Neural cell (in vitro differentiated cells): ENCODE results near the gene XRCC6. TPM values are rescaled to one million over a fixed set of nuclear protein-coding genes. Genes with fewer than 3 reads are reported as not detected.
"Not testable (repeated sequence)": the region's sequence is repeated elsewhere in the genome, so short reads cannot be mapped to it uniquely, and the experiment has no call there.

Experiments used
- H2AFZ ChIP-seq: fragments of 200-600, 300-800 bp; sonication (generic), shearing (Covaris generic); 2 replicates; pipeline ENCODE4 v1.6.0; 2014; ENCODE audit warnings: low read depth, mild to moderate bottlenecking, antibody characterized with exemption, low read length, moderate library complexity
- H3F3A ChIP-seq: fragments of 200-600 bp; shearing (Covaris generic); 2 replicates; pipeline ENCODE4 v1.6.1; 2016; ENCODE audit warnings: mild to moderate bottlenecking, moderate library complexity, mixed read lengths, antibody characterized with exemption, low read length; ENCODE audit not compliant: insufficient read depth, poor library complexity, severe bottlenecking
- H3K27ac ChIP-seq: fragments of 200-600, 300-800 bp; sonication (generic), shearing (Covaris generic); 2 replicates; pipeline ENCODE4 v1.5.1; 2014; ENCODE audit warnings: mild to moderate bottlenecking, low read length, moderate library complexity
- H3K27me3 ChIP-seq: fragments of 300-800, 200-600 bp; sonication (generic), shearing (Covaris generic); 2 replicates; pipeline ENCODE4 v1.6.0; 2014; ENCODE audit warnings: mild to moderate bottlenecking, low read depth, low read length, moderate library complexity; ENCODE audit not compliant: insufficient read depth
- H3K36me3 ChIP-seq: fragments of 300-800, 200-600 bp; sonication (generic), shearing (Covaris generic); 2 replicates; pipeline ENCODE4 v1.5.1; 2014; ENCODE audit warnings: mild to moderate bottlenecking, antibody characterized with exemption, low read length, moderate library complexity; ENCODE audit not compliant: insufficient read depth
- H3K4me2 ChIP-seq: fragments of 300-800, 200-600 bp; sonication (generic), shearing (Covaris generic); 2 replicates; pipeline ENCODE4 v1.6.0; 2014; ENCODE audit warnings: mild to moderate bottlenecking, low read length
- H3K4me3 ChIP-seq: fragments of 300-800, 200-600 bp; sonication (generic), shearing (Covaris generic); 2 replicates; pipeline ENCODE4 v1.5.1; 2014; ENCODE audit warnings: mild to moderate bottlenecking, low read length, moderate library complexity
- H3K79me2 ChIP-seq: fragments of 200-600 bp; shearing (Covaris generic); replicated peaks from 2 replicates; pipeline ENCODE4 v1.6.0; 2014; ENCODE audit warnings: mild to moderate bottlenecking, low read length, moderate library complexity; ENCODE audit not compliant: insufficient read depth
- H3K9ac ChIP-seq: fragments of 300-800, 200-600 bp; sonication (generic), shearing (Covaris generic); 2 replicates; pipeline ENCODE4 v1.6.1; 2016; ENCODE audit warnings: mild to moderate bottlenecking, low read length, mixed read lengths
- H3K9me2 ChIP-seq: fragments of 200-600 bp; shearing (Covaris generic); 2 replicates; pipeline ENCODE4 v1.6.1; 2016; ENCODE audit warnings: mild to moderate bottlenecking, low read length, mixed read lengths; ENCODE audit not compliant: insufficient read depth
- H3K9me3 ChIP-seq: fragments of 200-600, 300-800 bp; sonication (generic), shearing (Covaris generic); 2 replicates; pipeline ENCODE4 v1.6.1; 2016; ENCODE audit warnings: mild to moderate bottlenecking, mixed run types, low read length, moderate library complexity, mixed read lengths
- H4K20me1 ChIP-seq: fragments of 200-600 bp; shearing (Covaris generic); 2 replicates; pipeline ENCODE4 v1.6.1; 2016; ENCODE audit warnings: mild to moderate bottlenecking, mixed run types; ENCODE audit not compliant: insufficient read depth
- CTCF ChIP-seq: fragments of 450-650 bp; IDR thresholded peaks from 2 replicates; pipeline ENCODE4 v1.5.1; 2014; ENCODE audit warnings: antibody characterized with exemption, mild to moderate bottlenecking, moderate library complexity; ENCODE audit not compliant: poor library complexity, severe bottlenecking
- EP300 ChIP-seq: fragments of 450-650 bp; conservative IDR thresholded peaks from 2 replicates; pipeline ENCODE4 v1.6.1; 2014; ENCODE audit warnings: antibody characterized with exemption, mild to moderate bottlenecking, moderate library complexity; ENCODE audit not compliant: poor library complexity, severe bottlenecking
- EZH2 ChIP-seq: fragments of 200-600, 300-800 bp; shearing (Covaris generic), sonication (generic); IDR thresholded peaks from 2 replicates; pipeline ENCODE4 v1.6.1; 2014; ENCODE audit warnings: antibody characterized with exemption, low read length, borderline replicate concordance, mild to moderate bottlenecking; ENCODE audit not compliant: insufficient read depth, poor library complexity, severe bottlenecking
- MXI1 ChIP-seq: fragments of 450-650 bp; conservative IDR thresholded peaks from 2 replicates; pipeline ENCODE4 v1.6.1; 2014; ENCODE audit warnings: antibody characterized with exemption, mild to moderate bottlenecking; ENCODE audit not compliant: poor library complexity, severe bottlenecking
- POLR2AphosphoS5 ChIP-seq: IDR thresholded peaks from 2 replicates; pipeline ENCODE4 v1.6.1; 2012
- RAD21 ChIP-seq: fragments of 450-650 bp; conservative IDR thresholded peaks from 2 replicates; pipeline ENCODE4 v1.6.1; 2014; ENCODE audit warnings: antibody characterized with exemption, mild to moderate bottlenecking, moderate library complexity
- REST ChIP-seq: IDR thresholded peaks from 2 replicates; pipeline ENCODE4 v1.6.1; 2012; ENCODE audit warnings: borderline replicate concordance
- SMC3 ChIP-seq: fragments of 450-650 bp; conservative IDR thresholded peaks from 2 replicates; pipeline ENCODE4 v1.6.1; 2014; ENCODE audit warnings: antibody characterized with exemption, mild to moderate bottlenecking, moderate library complexity; ENCODE audit not compliant: poor library complexity
- TAF1 ChIP-seq: IDR thresholded peaks from 2 replicates; pipeline ENCODE4 v1.6.1; 2012; ENCODE audit warnings: low read depth
- polyA plus RNA-seq: library from polyadenylated mRNA; depleted of rRNA; stranded (reverse); fragments of >200 nt; gene quantifications from 2 replicates; pipeline ENCODE4 v1.2.3, GENCODE V29; 2014

XRCC6 gene
- polyA plus RNA-seq, 1 donor from 2014 or later: 398 TPM

GRCh38 chr22:41668971-41669911 is 48.1 kb downstream of the XRCC6 start:
- H3K9me2 ChIP-seq: no peaks in the 10 kb centered on the region

GRCh38 chr22:41672096-41672495 is 51.0 kb downstream of the XRCC6 start:
- H3K4me3 ChIP-seq, H3K9me2 ChIP-seq, H4K20me1 ChIP-seq, H3K79me2 ChIP-seq, H3F3A ChIP-seq, H3K4me2 ChIP-seq, H2AFZ ChIP-seq, H3K27ac ChIP-seq, H3K9me3 ChIP-seq, H3K9ac ChIP-seq, H3K36me3 ChIP-seq, H3K27me3 ChIP-seq: not testable (repeated sequence)

More at GRCh38 chr22:41668971-41669911, 48.1 kb downstream of the XRCC6 start:
- TF ChIP-seq MXI1: no peak
- TF ChIP-seq RAD21: no peak
- TF ChIP-seq EP300: no peak
- no peak for TF ChIP-seq POLR2AphosphoS5
- no peak for TF ChIP-seq REST
- TF ChIP-seq CTCF: no peak
- no peak for TF ChIP-seq TAF1
- no peak for TF ChIP-seq SMC3
- TF ChIP-seq EZH2: no peak
- Histone ChIP-seq H3K36me3 (no peaks in the 10 kb centered on the region), H3K9me3 (no peaks in the 10 kb centered on the region), H2AFZ (no peak overlapping the region), H3K4me3 (no peak overlapping the region), H3K27me3 (no peaks in the 10 kb centered on the region), H3K4me2 (no peak overlapping the region), H3K27ac (no peak overlapping the region), H3K9ac (no peak overlapping the region), H4K20me1 (no peaks in the 10 kb centered on the region), H3F3A (no peaks in the 10 kb centered on the region), H3K79me2 (no peaks in the 10 kb centered on the region)
